GM23338 (cell line): ENCODE results near the gene NTRK3. TPM values are rescaled to one million over a fixed set of nuclear protein-coding genes. Genes with fewer than 3 reads are reported as not detected.

Experiments
- ATAC-seq: fragments of 200-7000 bp; cut with Tn5 transposase; 3 replicates; pipeline ENCODE4 v1.9.1; 2020
- DNase-seq: peaks from one replicate; pipeline ENCODE4 v3.0.0-alpha.2; 2015; ENCODE audit warnings: low spot score
- H2AFZ ChIP-seq: fragments of 200-600 bp; sonication (generic); 2 replicates; pipeline ENCODE4 v1.8.0; 2016; ENCODE audit warnings: antibody characterized with exemption, mild to moderate bottlenecking, moderate library complexity
- H3F3A ChIP-seq: fragments of 200-600 bp; sonication (generic); replicated peaks from 2 replicates; pipeline ENCODE4 v1.8.0; 2017; ENCODE audit warnings: antibody characterized with exemption, mixed run types, low read depth
- H3K27ac ChIP-seq: fragments of 200-600 bp; sonication (generic); 2 replicates; pipeline ENCODE4 v1.6.1; 2016; ENCODE audit warnings: low read depth
- H3K27me3 ChIP-seq: fragments of 200-600 bp; sonication (generic); 2 replicates; pipeline ENCODE4 v1.8.0; 2016; ENCODE audit warnings: mild to moderate bottlenecking, mixed run types, moderate library complexity; ENCODE audit not compliant: insufficient read depth
- H3K36me3 ChIP-seq: fragments of 200-600 bp; sonication (generic); 2 replicates; pipeline ENCODE4 v1.8.0; 2016; ENCODE audit warnings: mild to moderate bottlenecking; ENCODE audit not compliant: insufficient read depth
- H3K4me1 ChIP-seq: fragments of 200-600 bp; sonication (generic); 2 replicates; pipeline ENCODE4 v1.8.0; 2016; ENCODE audit warnings: mild to moderate bottlenecking, moderate library complexity; ENCODE audit not compliant: insufficient read depth
- H3K4me2 ChIP-seq: fragments of 200-600 bp; sonication (generic); 2 replicates; pipeline ENCODE4 v1.7.1; 2017; ENCODE audit warnings: mixed run types
- H3K4me3 ChIP-seq: fragments of 200-600 bp; sonication (generic); 2 replicates; pipeline ENCODE4 v1.6.1; 2016; ENCODE audit warnings: mixed run types
- H3K79me2 ChIP-seq: fragments of 200-600 bp; sonication (generic); replicated peaks from 2 replicates; pipeline ENCODE4 v1.8.0; 2017; ENCODE audit warnings: mild to moderate bottlenecking; ENCODE audit not compliant: insufficient read depth
- H3K9me2 ChIP-seq: fragments of 200-600 bp; sonication (generic); 2 replicates; pipeline ENCODE4 v1.8.0; 2017; ENCODE audit not compliant: insufficient read depth
- H4K20me1 ChIP-seq: fragments of 200-600 bp; sonication (generic); replicated peaks from 2 replicates; pipeline ENCODE4 v1.8.0; 2017; ENCODE audit warnings: mild to moderate bottlenecking; ENCODE audit not compliant: insufficient read depth
- H3K27ac Mint-ChIP-seq: 2 replicates; pipeline ENCODE4 v1.8.0; 2020; ENCODE audit warnings: inconsistent platforms, mild to moderate bottlenecking, moderate library complexity, mixed read lengths
- H3K27me3 Mint-ChIP-seq: 3 replicates; pipeline ENCODE4 v1.8.0; 2022; ENCODE audit warnings: low read depth, mild to moderate bottlenecking, moderate library complexity, mixed read lengths, inconsistent platforms; ENCODE audit not compliant: insufficient read depth, poor library complexity
- H3K36me3 Mint-ChIP-seq: 3 replicates; pipeline ENCODE4 v1.8.0; 2021; ENCODE audit warnings: low read depth, mild to moderate bottlenecking, inconsistent platforms, moderate library complexity, mixed read lengths
- H3K4me1 Mint-ChIP-seq: 3 replicates; pipeline ENCODE4 v1.8.0; 2020; ENCODE audit warnings: mild to moderate bottlenecking, inconsistent platforms, mixed read lengths
- H3K4me3 Mint-ChIP-seq: 3 replicates; pipeline ENCODE4 v1.8.0; 2021; ENCODE audit warnings: moderate library complexity, mild to moderate bottlenecking, inconsistent platforms, mixed read lengths
- H3K9me3 Mint-ChIP-seq: 3 replicates; pipeline ENCODE4 v1.8.0; 2020; ENCODE audit warnings: moderate library complexity, mild to moderate bottlenecking, inconsistent platforms, mixed read lengths
- CREB1 ChIP-seq: fragments of 250-450 bp; sonication (Bioruptor Pico); IDR thresholded peaks from 2 replicates; pipeline ENCODE4 v1.5.0; 2020; ENCODE audit warnings: low read depth, mild to moderate bottlenecking, moderate library complexity
- EZH2 ChIP-seq: fragments of 200-600 bp; sonication (generic); IDR thresholded peaks from one replicate; pipeline ENCODE4 v1.8.0; 2017; ENCODE audit warnings: antibody characterized with exemption, mild to moderate bottlenecking, low read depth; ENCODE audit not compliant: unreplicated experiment
- EZH2phosphoT487 ChIP-seq: fragments of 200-600 bp; sonication (generic); IDR thresholded peaks from one replicate; pipeline ENCODE4 v1.8.1; 2018; ENCODE audit warnings: antibody characterized with exemption; ENCODE audit not compliant: unreplicated experiment
- JUNB ChIP-seq: IDR thresholded peaks from one replicate; pipeline ENCODE4 v1.6.1; 2016; ENCODE audit warnings: antibody characterized with exemption; ENCODE audit not compliant: unreplicated experiment
- NANOG ChIP-seq: IDR thresholded peaks from 2 replicates; pipeline ENCODE4 v1.6.1; 2016; ENCODE audit warnings: antibody characterized with exemption, borderline replicate concordance
- POLR2AphosphoS5 ChIP-seq: IDR thresholded peaks from 2 replicates; pipeline ENCODE4 v1.6.1; 2016; ENCODE audit warnings: antibody characterized with exemption, low read depth
- STAT1 ChIP-seq: IDR thresholded peaks from one replicate; pipeline ENCODE4 v1.6.1; 2016; ENCODE audit warnings: antibody characterized with exemption; ENCODE audit not compliant: unreplicated experiment
- ZNF114 ChIP-seq: fragments of 250-450 bp; sonication (Bioruptor Pico); IDR thresholded peaks from 2 replicates; pipeline ENCODE4 v1.5.0; 2020; ENCODE audit warnings: mild to moderate bottlenecking, moderate library complexity
- ZNF331 ChIP-seq: fragments of 250-450 bp; sonication (Bioruptor Pico); IDR thresholded peaks from 2 replicates; pipeline ENCODE4 v1.5.0; 2020; ENCODE audit warnings: low read depth, mild to moderate bottlenecking, moderate library complexity
- polyA plus RNA-seq: library from polyadenylated mRNA; unstranded; fragments of >200 nt; fragmentation: Nextera tagmentation; extraction: Ambion mirVana; gene quantifications from 2 replicates; pipeline ENCODE4 v1.2.1, GENCODE V29; 2016
- total RNA-seq: library from RNA; depleted of rRNA; stranded (reverse); fragments of >200 nt; shearing (Covaris generic); gene quantifications from 2 replicates; pipeline ENCODE4 v1.2.3, GENCODE V29; 2014
- TF ChIP-seq, protein P1 (sequence below): fragments of 250-450 bp; sonication (Bioruptor Pico); IDR thresholded peaks from 2 replicates; pipeline ENCODE4 v1.5.0; 2020; ENCODE audit warnings: mild to moderate bottlenecking, moderate library complexity
- TF ChIP-seq, protein P2 (sequence below): IDR thresholded peaks from 2 replicates; pipeline ENCODE4 v1.6.1; 2016; ENCODE audit warnings: antibody characterized with exemption
- TF ChIP-seq, protein P3 (sequence below): IDR thresholded peaks from one replicate; pipeline ENCODE4 v1.6.1; 2018; ENCODE audit warnings: antibody characterized with exemption; ENCODE audit not compliant: unreplicated experiment
- TF ChIP-seq, protein P4 (sequence below), 2 experiments: fragments of 200-600 bp in 1 of 2; sonication (generic) in 1 of 2; conservative IDR thresholded peaks; 2 replicates each; pipeline versions ENCODE4 v1.5.1 to v1.6.1; 2016 to 2017; ENCODE audit warnings: antibody characterized with exemption in 2 of 2, low read depth in 2 of 2, mild to moderate bottlenecking in 2 of 2, moderate library complexity in 1 of 2

The NTRK3 gene
- total and polyA plus RNA-seq, 2 experiments from 2014 or later, result 3.1 to 5.3 TPM

DNA sequence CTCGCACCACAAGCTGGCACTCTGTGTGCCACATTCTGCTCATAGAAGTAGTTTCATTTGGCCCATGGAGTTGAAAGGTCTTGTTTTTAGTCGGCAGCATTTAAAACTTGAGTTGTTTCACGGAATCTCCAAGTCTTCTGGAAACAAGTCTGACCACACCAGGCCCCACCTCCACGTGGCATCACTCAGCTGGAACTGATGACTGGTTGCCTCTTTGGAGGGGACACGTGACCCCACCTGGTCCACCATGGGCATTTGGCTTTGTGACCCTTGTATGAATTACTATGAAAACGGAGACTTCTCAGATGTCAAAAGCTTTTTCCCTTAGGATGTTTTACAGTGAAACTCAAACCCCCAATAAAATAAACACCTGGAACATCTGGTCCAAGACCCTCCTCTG, 74.9 kb downstream of the NTRK3 start:
- Histone ChIP-seq H3K9me2 (0 out of 2 replicates have a peak, but pooled peaks cover 6% of the 10 kb centered on the region), H3K27ac (no peak overlapping the region), H3K36me3 (no peaks in the 10 kb centered on the region), H3K4me1 (no peaks in the 10 kb centered on the region), H4K20me1 (no peaks in the 10 kb centered on the region), H2AFZ (no peak overlapping the region), H3F3A (no peaks in the 10 kb centered on the region), H3K4me3 (no peak overlapping the region), H3K27me3 (no peaks in the 10 kb centered on the region), H3K79me2 (no peaks in the 10 kb centered on the region), H3K4me2 (no peak overlapping the region)
- TF ChIP-seq POLR2AphosphoS5, result no peak
- TF ChIP-seq NANOG, result no peak
- TF ChIP-seq, protein P1, sequence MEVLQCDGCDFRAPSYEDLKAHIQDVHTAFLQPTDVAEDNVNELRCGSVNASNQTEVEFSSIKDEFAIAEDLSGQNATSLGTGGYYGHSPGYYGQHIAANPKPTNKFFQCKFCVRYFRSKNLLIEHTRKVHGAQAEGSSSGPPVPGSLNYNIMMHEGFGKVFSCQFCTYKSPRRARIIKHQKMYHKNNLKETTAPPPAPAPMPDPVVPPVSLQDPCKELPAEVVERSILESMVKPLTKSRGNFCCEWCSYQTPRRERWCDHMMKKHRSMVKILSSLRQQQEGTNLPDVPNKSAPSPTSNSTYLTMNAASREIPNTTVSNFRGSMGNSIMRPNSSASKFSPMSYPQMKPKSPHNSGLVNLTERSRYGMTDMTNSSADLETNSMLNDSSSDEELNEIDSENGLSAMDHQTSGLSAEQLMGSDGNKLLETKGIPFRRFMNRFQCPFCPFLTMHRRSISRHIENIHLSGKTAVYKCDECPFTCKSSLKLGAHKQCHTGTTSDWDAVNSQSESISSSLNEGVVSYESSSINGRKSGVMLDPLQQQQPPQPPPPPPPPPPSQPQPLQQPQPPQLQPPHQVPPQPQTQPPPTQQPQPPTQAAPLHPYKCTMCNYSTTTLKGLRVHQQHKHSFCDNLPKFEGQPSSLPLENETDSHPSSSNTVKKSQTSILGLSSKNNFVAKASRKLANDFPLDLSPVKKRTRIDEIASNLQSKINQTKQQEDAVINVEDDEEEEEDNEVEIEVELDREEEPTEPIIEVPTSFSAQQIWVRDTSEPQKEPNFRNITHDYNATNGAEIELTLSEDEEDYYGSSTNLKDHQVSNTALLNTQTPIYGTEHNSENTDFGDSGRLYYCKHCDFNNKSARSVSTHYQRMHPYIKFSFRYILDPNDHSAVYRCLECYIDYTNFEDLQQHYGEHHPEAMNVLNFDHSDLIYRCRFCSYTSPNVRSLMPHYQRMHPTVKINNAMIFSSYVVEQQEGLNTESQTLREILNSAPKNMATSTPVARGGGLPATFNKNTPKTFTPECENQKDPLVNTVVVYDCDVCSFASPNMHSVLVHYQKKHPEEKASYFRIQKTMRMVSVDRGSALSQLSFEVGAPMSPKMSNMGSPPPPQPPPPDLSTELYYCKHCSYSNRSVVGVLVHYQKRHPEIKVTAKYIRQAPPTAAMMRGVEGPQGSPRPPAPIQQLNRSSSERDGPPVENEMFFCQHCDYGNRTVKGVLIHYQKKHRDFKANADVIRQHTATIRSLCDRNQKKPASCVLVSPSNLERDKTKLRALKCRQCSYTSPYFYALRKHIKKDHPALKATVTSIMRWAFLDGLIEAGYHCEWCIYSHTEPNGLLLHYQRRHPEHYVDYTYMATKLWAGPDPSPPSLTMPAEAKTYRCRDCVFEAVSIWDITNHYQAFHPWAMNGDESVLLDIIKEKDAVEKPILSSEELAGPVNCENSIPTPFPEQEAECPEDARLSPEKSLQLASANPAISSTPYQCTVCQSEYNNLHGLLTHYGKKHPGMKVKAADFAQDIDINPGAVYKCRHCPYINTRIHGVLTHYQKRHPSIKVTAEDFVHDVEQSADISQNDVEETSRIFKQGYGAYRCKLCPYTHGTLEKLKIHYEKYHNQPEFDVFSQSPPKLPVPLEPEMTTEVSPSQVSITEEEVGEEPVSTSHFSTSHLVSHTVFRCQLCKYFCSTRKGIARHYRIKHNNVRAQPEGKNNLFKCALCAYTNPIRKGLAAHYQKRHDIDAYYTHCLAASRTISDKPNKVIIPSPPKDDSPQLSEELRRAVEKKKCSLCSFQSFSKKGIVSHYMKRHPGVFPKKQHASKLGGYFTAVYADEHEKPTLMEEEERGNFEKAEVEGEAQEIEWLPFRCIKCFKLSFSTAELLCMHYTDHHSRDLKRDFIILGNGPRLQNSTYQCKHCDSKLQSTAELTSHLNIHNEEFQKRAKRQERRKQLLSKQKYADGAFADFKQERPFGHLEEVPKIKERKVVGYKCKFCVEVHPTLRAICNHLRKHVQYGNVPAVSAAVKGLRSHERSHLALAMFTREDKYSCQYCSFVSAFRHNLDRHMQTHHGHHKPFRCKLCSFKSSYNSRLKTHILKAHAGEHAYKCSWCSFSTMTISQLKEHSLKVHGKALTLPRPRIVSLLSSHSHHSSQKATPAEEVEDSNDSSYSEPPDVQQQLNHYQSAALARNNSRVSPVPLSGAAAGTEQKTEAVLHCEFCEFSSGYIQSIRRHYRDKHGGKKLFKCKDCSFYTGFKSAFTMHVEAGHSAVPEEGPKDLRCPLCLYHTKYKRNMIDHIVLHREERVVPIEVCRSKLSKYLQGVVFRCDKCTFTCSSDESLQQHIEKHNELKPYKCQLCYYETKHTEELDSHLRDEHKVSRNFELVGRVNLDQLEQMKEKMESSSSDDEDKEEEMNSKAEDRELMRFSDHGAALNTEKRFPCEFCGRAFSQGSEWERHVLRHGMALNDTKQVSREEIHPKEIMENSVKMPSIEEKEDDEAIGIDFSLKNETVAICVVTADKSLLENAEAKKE (CRISPR knock-in tag), result no peak
- TF ChIP-seq JUNB, result no peak
- TF ChIP-seq, protein P2, sequence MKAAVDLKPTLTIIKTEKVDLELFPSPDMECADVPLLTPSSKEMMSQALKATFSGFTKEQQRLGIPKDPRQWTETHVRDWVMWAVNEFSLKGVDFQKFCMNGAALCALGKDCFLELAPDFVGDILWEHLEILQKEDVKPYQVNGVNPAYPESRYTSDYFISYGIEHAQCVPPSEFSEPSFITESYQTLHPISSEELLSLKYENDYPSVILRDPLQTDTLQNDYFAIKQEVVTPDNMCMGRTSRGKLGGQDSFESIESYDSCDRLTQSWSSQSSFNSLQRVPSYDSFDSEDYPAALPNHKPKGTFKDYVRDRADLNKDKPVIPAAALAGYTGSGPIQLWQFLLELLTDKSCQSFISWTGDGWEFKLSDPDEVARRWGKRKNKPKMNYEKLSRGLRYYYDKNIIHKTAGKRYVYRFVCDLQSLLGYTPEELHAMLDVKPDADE, result no peak
- TF ChIP-seq ZNF114 (CRISPR knock-in tag), result no peak
- TF ChIP-seq CREB1 (CRISPR knock-in tag), result no peak
- TF ChIP-seq EZH2phosphoT487, result no peak
- TF ChIP-seq, protein P3, sequence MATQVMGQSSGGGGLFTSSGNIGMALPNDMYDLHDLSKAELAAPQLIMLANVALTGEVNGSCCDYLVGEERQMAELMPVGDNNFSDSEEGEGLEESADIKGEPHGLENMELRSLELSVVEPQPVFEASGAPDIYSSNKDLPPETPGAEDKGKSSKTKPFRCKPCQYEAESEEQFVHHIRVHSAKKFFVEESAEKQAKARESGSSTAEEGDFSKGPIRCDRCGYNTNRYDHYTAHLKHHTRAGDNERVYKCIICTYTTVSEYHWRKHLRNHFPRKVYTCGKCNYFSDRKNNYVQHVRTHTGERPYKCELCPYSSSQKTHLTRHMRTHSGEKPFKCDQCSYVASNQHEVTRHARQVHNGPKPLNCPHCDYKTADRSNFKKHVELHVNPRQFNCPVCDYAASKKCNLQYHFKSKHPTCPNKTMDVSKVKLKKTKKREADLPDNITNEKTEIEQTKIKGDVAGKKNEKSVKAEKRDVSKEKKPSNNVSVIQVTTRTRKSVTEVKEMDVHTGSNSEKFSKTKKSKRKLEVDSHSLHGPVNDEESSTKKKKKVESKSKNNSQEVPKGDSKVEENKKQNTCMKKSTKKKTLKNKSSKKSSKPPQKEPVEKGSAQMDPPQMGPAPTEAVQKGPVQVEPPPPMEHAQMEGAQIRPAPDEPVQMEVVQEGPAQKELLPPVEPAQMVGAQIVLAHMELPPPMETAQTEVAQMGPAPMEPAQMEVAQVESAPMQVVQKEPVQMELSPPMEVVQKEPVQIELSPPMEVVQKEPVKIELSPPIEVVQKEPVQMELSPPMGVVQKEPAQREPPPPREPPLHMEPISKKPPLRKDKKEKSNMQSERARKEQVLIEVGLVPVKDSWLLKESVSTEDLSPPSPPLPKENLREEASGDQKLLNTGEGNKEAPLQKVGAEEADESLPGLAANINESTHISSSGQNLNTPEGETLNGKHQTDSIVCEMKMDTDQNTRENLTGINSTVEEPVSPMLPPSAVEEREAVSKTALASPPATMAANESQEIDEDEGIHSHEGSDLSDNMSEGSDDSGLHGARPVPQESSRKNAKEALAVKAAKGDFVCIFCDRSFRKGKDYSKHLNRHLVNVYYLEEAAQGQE, result no peak
- TF ChIP-seq ZNF331, result no peak
- TF ChIP-seq EZH2, result no peak
- no peak for TF ChIP-seq STAT1
- TF ChIP-seq, protein P4, sequence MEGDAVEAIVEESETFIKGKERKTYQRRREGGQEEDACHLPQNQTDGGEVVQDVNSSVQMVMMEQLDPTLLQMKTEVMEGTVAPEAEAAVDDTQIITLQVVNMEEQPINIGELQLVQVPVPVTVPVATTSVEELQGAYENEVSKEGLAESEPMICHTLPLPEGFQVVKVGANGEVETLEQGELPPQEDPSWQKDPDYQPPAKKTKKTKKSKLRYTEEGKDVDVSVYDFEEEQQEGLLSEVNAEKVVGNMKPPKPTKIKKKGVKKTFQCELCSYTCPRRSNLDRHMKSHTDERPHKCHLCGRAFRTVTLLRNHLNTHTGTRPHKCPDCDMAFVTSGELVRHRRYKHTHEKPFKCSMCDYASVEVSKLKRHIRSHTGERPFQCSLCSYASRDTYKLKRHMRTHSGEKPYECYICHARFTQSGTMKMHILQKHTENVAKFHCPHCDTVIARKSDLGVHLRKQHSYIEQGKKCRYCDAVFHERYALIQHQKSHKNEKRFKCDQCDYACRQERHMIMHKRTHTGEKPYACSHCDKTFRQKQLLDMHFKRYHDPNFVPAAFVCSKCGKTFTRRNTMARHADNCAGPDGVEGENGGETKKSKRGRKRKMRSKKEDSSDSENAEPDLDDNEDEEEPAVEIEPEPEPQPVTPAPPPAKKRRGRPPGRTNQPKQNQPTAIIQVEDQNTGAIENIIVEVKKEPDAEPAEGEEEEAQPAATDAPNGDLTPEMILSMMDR (conservative IDR thresholded peaks at IDR 0.05; ENCODE audit: low read depth in 2 of 2), result no peak
- no peaks in the 10 kb centered on the region for H3K4me1 Mint-ChIP-seq
- no peaks in the 10 kb centered on the region for H3K9me3 Mint-ChIP-seq
- H3K27me3 Mint-ChIP-seq, result peaks cover 4% of the 10 kb centered on the region
- no peak overlapping the region for H3K27ac Mint-ChIP-seq
- ATAC-seq (no peak), DNase-seq (no peak)
- no peaks in the 10 kb centered on the region for H3K36me3 Mint-ChIP-seq
- no peak overlapping the region for H3K4me3 Mint-ChIP-seq
